ENCODE results near the gene TNIP2.

Gene TNIP2

DNA sequence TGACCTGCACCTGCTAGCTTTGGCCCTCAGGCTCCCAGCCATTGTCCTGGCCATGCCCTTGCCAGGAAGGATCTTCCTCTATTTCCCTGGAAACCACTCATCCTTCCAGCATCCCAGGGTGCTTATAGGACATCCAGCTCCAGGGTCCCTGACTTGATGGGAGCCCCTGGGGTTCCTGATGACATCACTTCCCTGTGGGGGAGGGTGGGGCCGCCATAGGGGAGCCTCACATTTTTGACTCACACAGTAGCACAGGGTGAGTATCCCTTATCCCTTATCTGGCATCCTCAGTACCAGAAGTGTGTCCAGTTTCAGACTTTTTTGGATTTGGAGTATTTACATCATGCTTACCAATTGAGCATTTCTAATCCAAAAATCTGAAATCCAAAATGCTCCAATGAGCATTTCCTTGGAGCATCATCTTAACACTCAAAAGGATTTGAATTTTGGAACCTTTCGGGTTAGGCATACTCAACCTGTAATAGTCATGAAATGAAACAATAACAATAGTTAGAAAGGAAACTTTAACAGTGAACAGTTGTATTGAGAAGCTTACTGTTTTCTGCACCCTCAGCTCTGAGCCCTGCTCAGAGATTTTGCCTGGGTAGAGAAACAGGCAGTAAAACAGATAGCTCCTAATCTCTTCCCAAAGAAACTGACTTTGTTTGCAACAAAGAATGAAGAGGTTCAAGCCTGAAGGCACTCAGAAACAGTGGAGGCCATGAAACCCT, 22.1 kb downstream of the TNIP2 start:
- H3K4me3 ChIP-seq (replicated peaks; ENCODE audit: insufficient read depth, low read length) = no peak overlapping the region
- no peaks in the 10 kb centered on the region for H3K27me3 ChIP-seq (ENCODE audit: insufficient read depth, poor library complexity, severe bottlenecking)
- H3K27ac ChIP-seq (replicated peaks) = 0 out of 2 replicates have a peak overlapping the region, but pooled peaks have one; percentile 16
- TF ChIP-seq POLR2AphosphoS5 (IDR thresholded peaks at IDR 0.05; ENCODE audit: low read depth) = no peak
- DNase-seq (ENCODE audit: low read depth in 1 of 2, low spot score in 1 of 2) = no peak

DNA sequence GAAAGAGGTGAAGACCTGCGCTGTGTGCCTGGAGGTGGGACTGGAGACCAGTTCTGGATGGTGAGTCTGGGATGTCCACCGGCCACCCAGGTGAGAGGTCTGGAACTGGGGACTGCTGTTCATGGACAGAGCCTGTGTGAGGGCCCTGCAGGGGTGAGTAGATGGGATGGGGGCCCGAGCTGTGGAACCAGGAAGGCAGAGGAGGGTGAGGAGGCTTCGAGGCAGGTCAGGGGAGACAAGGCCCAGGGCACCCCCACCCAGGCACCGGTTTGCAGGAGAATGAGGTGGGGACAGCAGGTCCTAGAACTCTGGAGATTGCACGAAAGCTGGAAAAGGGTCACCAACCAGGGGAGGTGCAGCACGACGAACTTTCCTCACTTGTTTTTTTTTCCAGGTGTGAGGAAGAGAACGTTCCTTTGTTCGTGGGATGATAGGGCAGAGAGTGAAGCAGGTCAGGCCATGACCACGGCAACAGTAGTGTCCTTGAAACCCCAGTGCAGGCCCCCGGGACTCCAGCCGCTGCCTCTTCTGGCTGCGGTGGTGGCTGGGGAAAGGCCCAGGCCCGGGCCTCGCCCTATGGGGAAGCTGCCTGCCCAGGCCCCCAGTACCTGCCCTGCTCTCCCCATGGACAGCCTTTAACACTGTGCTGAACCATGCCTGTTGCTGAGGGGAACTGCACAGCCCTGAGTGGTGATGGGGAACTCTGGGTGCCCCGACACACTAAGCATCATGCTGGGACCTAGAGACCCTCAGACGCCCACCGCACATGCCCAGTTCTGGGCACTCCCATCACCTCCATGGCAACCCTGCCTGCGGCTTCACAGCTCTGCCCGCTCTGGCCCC, 22.9 kb downstream of the TNIP2 start:
- TF ChIP-seq, protein P1, sequence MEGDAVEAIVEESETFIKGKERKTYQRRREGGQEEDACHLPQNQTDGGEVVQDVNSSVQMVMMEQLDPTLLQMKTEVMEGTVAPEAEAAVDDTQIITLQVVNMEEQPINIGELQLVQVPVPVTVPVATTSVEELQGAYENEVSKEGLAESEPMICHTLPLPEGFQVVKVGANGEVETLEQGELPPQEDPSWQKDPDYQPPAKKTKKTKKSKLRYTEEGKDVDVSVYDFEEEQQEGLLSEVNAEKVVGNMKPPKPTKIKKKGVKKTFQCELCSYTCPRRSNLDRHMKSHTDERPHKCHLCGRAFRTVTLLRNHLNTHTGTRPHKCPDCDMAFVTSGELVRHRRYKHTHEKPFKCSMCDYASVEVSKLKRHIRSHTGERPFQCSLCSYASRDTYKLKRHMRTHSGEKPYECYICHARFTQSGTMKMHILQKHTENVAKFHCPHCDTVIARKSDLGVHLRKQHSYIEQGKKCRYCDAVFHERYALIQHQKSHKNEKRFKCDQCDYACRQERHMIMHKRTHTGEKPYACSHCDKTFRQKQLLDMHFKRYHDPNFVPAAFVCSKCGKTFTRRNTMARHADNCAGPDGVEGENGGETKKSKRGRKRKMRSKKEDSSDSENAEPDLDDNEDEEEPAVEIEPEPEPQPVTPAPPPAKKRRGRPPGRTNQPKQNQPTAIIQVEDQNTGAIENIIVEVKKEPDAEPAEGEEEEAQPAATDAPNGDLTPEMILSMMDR (IDR thresholded peaks at IDR 0.05; ENCODE audit: insufficient read depth, low read length) = no peak
- TF ChIP-seq POLR2AphosphoS5 (IDR thresholded peaks at IDR 0.05; ENCODE audit: low read depth) (no peak), SPI1 (IDR thresholded peaks at IDR 0.05; ENCODE audit: borderline replicate concordance, low read depth) (no peak)
- H3K27ac ChIP-seq (replicated peaks) = no peak overlapping the region
- no peaks in the 10 kb centered on the region for H3K27me3 ChIP-seq (ENCODE audit: insufficient read depth, poor library complexity, severe bottlenecking)
- DNase-seq (ENCODE audit: low read depth in 1 of 2, low spot score in 1 of 2) = no peak
- no peak overlapping the region for H3K4me3 ChIP-seq (replicated peaks; ENCODE audit: insufficient read depth, low read length)

DNA sequence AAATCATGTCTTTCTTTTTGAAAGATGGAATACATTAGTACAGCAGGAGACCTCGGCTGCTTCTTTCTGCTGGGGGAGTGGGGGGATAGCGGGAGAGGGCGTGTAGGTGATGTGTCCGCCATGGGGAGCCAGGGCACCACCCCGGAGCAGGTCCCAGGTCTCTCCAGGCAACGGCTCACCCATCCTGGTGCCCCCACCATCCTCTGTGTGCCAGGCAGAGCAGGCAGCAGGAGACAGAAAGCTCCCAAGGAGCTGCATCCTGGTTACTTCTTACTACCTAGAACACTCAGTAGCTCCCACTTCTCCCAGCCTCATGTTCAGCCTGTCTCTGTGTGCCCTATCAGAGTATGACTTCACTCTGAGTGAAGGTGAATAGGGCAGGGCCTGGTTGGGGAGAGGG, 23.6 kb downstream of the TNIP2 start:
- DNase-seq (ENCODE audit: low read depth in 1 of 2, low spot score in 1 of 2) = no peak
- H3K27ac ChIP-seq (replicated peaks) = no peak overlapping the region
- H3K27me3 ChIP-seq (ENCODE audit: insufficient read depth, poor library complexity, severe bottlenecking) = no peaks in the 10 kb centered on the region
- TF ChIP-seq, protein P2, sequence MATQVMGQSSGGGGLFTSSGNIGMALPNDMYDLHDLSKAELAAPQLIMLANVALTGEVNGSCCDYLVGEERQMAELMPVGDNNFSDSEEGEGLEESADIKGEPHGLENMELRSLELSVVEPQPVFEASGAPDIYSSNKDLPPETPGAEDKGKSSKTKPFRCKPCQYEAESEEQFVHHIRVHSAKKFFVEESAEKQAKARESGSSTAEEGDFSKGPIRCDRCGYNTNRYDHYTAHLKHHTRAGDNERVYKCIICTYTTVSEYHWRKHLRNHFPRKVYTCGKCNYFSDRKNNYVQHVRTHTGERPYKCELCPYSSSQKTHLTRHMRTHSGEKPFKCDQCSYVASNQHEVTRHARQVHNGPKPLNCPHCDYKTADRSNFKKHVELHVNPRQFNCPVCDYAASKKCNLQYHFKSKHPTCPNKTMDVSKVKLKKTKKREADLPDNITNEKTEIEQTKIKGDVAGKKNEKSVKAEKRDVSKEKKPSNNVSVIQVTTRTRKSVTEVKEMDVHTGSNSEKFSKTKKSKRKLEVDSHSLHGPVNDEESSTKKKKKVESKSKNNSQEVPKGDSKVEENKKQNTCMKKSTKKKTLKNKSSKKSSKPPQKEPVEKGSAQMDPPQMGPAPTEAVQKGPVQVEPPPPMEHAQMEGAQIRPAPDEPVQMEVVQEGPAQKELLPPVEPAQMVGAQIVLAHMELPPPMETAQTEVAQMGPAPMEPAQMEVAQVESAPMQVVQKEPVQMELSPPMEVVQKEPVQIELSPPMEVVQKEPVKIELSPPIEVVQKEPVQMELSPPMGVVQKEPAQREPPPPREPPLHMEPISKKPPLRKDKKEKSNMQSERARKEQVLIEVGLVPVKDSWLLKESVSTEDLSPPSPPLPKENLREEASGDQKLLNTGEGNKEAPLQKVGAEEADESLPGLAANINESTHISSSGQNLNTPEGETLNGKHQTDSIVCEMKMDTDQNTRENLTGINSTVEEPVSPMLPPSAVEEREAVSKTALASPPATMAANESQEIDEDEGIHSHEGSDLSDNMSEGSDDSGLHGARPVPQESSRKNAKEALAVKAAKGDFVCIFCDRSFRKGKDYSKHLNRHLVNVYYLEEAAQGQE (IDR thresholded peaks at IDR 0.05; ENCODE audit: insufficient replicate concordance, low read depth) = no peak
- TF ChIP-seq POLR2AphosphoS5 (IDR thresholded peaks at IDR 0.05; ENCODE audit: low read depth) (no peak), GABPA (IDR thresholded peaks at IDR 0.05; ENCODE audit: low read depth) (no peak), SPI1 (IDR thresholded peaks at IDR 0.05; ENCODE audit: borderline replicate concordance, low read depth) (no peak)
- TF ChIP-seq, protein P1 (IDR thresholded peaks at IDR 0.05; ENCODE audit: insufficient read depth, low read length) = no peak
- H3K4me3 ChIP-seq (replicated peaks; ENCODE audit: insufficient read depth, low read length) = no peak overlapping the region

DNA sequence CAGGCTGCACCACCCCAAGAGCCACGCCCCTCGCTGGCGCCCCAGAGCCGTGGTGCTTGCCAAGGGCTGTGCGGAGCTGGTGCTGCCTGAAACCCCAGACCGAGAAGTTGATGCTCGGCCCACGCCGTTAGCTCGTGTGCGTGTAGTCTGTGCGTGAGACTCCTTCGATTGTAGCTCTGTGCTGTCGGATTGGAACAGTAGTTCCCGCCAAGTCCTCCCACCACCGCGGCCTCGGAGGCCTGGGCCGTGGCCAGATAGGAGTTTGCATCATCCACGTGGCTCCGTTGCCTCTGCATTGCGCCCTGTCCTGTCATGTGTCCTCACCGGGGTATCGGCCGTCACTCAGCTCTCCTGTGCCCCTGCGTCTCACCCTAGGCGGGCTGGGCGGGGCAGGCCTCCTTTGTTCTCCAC, 24.2 kb downstream of the TNIP2 start:
- Histone ChIP-seq H3K27ac (replicated peaks) (no peak overlapping the region), H3K27me3 (ENCODE audit: insufficient read depth, poor library complexity, severe bottlenecking) (no peaks in the 10 kb centered on the region), H3K4me3 (replicated peaks; ENCODE audit: insufficient read depth, low read length) (no peak overlapping the region)
- TF ChIP-seq POLR2AphosphoS5 (IDR thresholded peaks at IDR 0.05; ENCODE audit: low read depth) (no peak), GABPA (IDR thresholded peaks at IDR 0.05; ENCODE audit: low read depth) (no peak), SPI1 (IDR thresholded peaks at IDR 0.05; ENCODE audit: borderline replicate concordance, low read depth) (no peak)
- TF ChIP-seq, protein P1 (IDR thresholded peaks at IDR 0.05; ENCODE audit: insufficient read depth, low read length) = no peak
- TF ChIP-seq, protein P2 (IDR thresholded peaks at IDR 0.05; ENCODE audit: insufficient replicate concordance, low read depth) = no peak
- no peak for DNase-seq (ENCODE audit: low read depth in 1 of 2, low spot score in 1 of 2)
